Subcutaneous adipose tissue (tissue), 4 donors: ENCODE results near the gene UBE2D4. TPM values are rescaled to one million over a fixed set of nuclear protein-coding genes. Genes with fewer than 3 reads are reported as not detected.

Source experiments
- CTCF ChIP-seq: fragments of 450-650 bp; IDR thresholded peaks from one replicate; pipeline ENCODE4 v1.5.1; 2016; ENCODE audit warnings: low read depth, mild to moderate bottlenecking, control low read depth, antibody characterized with exemption, moderate library complexity
- total RNA-seq, 4 donors: library from RNA; depleted of rRNA; stranded (reverse); fragments of >200 nt; gene quantifications; one replicate each; pipeline ENCODE4 v1.1.0, GENCODE V29; 2016

UBE2D4 gene
- total RNA-seq = 10 to 100 TPM; 16.6 to 39.0 (median 25.9) TPM

GRCh38 chr7:43925984-43926797, at the start of gene UBE2D4:
UBE2D4 (plus strand) TSS chr7:43926436; CDS start chr7:43926533, 97 bp downstream.
- no peak for TF ChIP-seq CTCF

DNA sequence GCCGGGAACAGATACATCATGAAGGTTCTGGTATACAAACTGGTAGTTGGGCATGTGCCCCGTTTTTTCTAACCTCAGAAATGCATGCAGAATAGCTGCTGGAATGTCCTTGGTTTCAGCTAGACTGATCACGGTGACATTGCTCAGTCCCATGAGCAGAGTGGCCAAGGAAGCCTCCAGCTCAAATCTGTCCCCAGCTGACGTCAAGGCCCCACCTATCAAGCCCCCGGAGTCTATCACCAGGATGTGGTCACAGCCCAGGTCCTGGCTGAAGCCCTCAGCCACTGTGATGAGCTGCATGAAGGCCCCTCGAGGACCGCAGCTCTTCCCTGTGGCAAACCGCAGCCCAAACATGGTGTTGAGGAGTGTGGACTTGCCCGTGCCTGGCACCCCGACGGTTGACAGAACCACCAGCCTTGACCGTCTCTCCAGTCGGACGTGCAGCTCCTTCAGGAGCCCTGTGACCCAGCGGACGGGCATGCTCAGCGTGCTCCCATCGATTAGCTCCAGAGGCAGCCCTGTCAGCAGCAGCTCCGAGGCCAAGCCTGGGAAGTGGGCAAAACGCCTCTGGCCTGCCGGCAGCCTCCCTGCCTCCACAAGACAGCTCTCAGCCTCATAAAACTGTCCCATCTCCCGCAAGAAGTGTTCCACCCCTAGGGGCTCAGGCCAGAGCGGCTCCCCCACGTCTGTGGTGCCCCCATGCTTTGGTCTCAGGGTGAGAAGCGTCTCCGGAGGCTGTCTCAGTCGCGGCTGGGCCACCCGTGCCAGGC, 49.1 kb upstream of the UBE2D4 start:
- TF ChIP-seq CTCF = no peak

DNA sequence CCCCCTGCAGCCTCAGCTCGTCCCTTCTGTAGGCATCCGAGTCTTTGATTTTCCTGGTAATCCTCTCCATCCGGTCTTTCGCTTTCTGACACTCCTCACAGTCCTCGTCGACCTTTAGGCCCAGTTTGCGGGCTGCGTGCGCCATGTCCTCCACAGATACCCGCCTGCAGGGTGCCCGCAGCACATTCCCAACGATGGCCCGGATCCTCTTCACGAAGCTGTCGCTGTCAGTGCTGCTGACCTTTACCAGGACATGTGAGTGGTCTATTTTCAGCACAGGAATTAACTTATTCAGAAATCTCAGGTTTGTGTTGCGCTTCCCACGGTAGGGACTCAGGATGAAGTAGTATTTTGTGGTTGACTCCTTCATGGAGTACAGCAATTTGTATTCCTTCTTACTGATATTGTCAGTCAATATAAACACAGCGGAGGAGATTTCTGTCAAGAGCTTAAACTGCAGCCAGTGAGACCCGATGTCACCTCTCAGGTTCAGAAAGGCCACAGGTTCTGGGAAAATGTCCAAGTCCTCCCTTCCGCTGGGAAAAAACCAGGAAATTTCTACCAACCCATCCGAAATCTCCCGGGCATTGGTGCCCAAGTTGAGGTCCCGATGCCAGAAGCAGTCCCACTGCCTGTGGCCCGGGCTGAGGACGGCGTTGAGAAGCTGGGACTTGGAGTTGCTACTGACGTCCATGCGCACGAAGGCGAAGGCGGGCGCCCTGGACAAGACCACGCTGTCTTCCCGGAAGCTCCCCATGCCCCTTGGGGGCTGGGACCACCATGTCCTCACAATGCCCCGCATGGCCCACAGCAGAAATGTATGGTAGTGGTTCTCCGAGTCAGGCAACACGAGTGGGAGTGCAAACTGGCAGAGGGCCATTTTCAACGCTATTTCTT, 48.0 kb upstream of the UBE2D4 start:
- TF ChIP-seq CTCF = no peak

DNA sequence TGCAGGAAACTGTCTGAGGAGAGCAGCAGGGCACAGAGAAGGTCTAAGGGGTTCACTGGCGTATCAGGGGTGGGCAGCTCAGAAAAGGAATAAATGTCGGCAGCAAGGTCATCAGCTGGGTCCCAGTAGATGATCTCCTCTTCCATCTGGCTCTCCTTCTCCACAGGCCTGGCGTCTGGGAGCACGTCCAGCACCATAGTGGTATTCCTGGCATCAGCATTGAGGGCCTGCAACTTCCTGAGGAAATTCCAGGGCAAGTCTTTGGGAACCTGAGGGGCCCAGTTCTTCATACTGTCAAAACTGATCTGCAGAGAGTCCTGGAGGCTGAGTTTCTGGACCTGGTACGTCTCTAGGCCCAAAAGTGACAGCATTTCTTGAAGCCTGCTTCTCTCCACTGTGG, 47.4 kb upstream of the UBE2D4 start:
- no peak for TF ChIP-seq CTCF

GRCh38 chr7:43879477-43879876, 46.8 kb upstream of the UBE2D4 start:
- TF ChIP-seq CTCF = no peak

DNA sequence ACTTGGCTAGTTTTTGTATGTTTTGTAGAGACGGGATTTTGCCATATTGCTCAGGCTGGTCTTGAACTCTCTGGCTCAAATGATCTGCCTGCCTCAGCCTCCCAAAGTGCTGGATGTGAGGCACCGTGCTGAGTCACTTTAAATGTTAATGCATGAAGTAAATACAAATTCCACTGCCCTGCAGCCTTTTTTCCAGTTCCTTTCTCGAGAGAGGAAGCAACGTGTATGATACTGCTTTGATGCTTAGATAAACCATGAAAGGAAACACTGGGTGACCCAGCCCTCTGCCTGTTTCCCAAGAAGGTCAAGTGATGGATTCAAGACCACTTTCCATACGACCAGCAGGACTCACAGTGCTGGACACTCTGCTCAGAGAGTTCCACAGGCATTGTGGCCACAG, 45.6 kb upstream of the UBE2D4 start:
- TF ChIP-seq CTCF = no peak
